Uterus (tissue), 2 donors: Measurements from ENCODE around the gene KDF1.

Source experiments
- POLR2A ChIP-seq, 2 donors: fragments of 450-650 bp; IDR thresholded peaks; one replicate each; pipeline ENCODE4 v1.6.1; 2016; ENCODE audit warnings: antibody characterized with exemption in 2 of 2, mild to moderate bottlenecking in 1 of 2, moderate library complexity in 1 of 2
- TF ChIP-seq, protein P1 (sequence below), 4 experiments: fragments of 200-600 bp in 2 of 4; fragments of 450-650 bp in 2 of 4; sonication (generic) in 2 of 4; IDR thresholded peaks; one replicate each; pipeline ENCODE4 v1.5.1; 2016 to 2019; ENCODE audit warnings: antibody characterized with exemption in 4 of 4, mild to moderate bottlenecking in 2 of 4, moderate library complexity in 1 of 4

DNA sequence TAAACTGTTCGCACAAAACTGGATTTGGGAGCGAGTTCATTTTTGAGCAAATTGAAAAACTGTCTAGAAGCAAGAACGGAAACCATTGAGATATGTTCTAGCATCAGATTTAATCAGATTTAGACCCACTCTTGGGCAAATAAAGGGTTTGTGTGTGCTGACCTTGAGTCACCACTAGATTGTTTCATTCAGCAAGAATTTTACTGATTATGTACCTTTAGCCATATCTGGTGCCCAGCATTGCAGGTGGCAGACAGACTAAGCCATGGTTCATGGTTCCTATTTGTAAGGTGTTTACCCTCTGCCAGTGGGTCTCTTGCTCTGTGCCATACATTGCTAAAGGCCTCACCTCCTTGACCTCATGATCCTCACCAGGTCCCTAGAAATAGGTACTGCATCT is 37.4 kb downstream of the KDF1 start:
- TF ChIP-seq, protein P1, sequence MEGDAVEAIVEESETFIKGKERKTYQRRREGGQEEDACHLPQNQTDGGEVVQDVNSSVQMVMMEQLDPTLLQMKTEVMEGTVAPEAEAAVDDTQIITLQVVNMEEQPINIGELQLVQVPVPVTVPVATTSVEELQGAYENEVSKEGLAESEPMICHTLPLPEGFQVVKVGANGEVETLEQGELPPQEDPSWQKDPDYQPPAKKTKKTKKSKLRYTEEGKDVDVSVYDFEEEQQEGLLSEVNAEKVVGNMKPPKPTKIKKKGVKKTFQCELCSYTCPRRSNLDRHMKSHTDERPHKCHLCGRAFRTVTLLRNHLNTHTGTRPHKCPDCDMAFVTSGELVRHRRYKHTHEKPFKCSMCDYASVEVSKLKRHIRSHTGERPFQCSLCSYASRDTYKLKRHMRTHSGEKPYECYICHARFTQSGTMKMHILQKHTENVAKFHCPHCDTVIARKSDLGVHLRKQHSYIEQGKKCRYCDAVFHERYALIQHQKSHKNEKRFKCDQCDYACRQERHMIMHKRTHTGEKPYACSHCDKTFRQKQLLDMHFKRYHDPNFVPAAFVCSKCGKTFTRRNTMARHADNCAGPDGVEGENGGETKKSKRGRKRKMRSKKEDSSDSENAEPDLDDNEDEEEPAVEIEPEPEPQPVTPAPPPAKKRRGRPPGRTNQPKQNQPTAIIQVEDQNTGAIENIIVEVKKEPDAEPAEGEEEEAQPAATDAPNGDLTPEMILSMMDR (IDR thresholded peaks at IDR 0.05): no peak
- TF ChIP-seq POLR2A (IDR thresholded peaks at IDR 0.05): no peak
